HepG2 (cell line): ENCODE measurements around the gene ZNF33A. TPM values are rescaled to one million over a fixed set of nuclear protein-coding genes. Genes with fewer than 3 reads are reported as not detected.

Experiments
- ATAC-seq: fragments of 200-7000 bp; cut with Tn5 transposase; 3 replicates; pipeline ENCODE4 v1.9.1; 2020; ENCODE audit warnings: mild to moderate bottlenecking, moderate library complexity
- BruUV-seq: library from RNA; stranded (reverse); fragments of 400-500 nt; replicated peaks from 2 replicates; lab custom pipeline; 2021; lab: Mats Ljungman, UMichigan
- CTCF ChIA-PET: fragments of 300-600 bp; formaldehyde crosslinking; extraction: SDS; loops from one replicate; lab custom pipeline; 2021; ENCODE audit warnings: low total read pairs, inconsistent platforms, low intra/inter-chr PET ratio; lab: Yijun Ruan, JAX
- POLR2A ChIA-PET: fragments of 350-600 bp; sonication (Branson Sonifier 250); formaldehyde crosslinking; loops from one replicate; lab custom pipeline; 2020; ENCODE audit warnings: antibody characterized with exemption, inconsistent platforms; lab: Yijun Ruan, JAX
- DNase-seq: peaks from one replicate; pipeline ENCODE4 v3.0.0-alpha.2; 2015; ENCODE audit warnings: low spot score
- FAIRE-seq: peaks from 3 replicates; lab custom pipeline; 2011; peaks lifted over from hg19 to GRCh38; lab: Jason Lieb, UNC
- H2AFZ ChIP-seq: one replicate; pipeline ENCODE4 v1.6.1; 2011; ENCODE audit warnings: low read length, inconsistent platforms
- H3K27ac ChIP-seq: fragments of 300-600 bp; 3 replicates; pipeline ENCODE4 v1.8.0; 2011; ENCODE audit warnings: mixed run types, mild to moderate bottlenecking, mixed read lengths, low read length, inconsistent platforms; ENCODE audit not compliant: insufficient read depth; ENCODE audit errors: extremely low read length
- H3K27me3 ChIP-seq, 2 experiments: fragments of 200-600 bp in 1 of 2; 2 replicates in 1 of 2; 3 replicates in 1 of 2; pipeline versions ENCODE4 v1.6.0 to v1.8.0; 2011; ENCODE audit warnings: low read length in 2 of 2, mild to moderate bottlenecking in 2 of 2, moderate library complexity in 2 of 2, inconsistent platforms in 1 of 2; ENCODE audit not compliant: insufficient read depth in 2 of 2, control insufficient read depth in 1 of 2
- H3K36me3 ChIP-seq, 2 experiments: fragments of 200-600 bp in 1 of 2; replicated peaks in 1 of 2; 2 replicates in 1 of 2; 3 replicates in 1 of 2; pipeline versions ENCODE4 v1.5.1 to v1.8.0; 2011; ENCODE audit warnings: low read length in 2 of 2, inconsistent platforms in 1 of 2; ENCODE audit not compliant: insufficient read depth in 2 of 2, control insufficient read depth in 1 of 2
- H3K4me1 ChIP-seq: 2 replicates; pipeline ENCODE4 v1.5.1; 2012; ENCODE audit warnings: low read length, inconsistent platforms; ENCODE audit not compliant: insufficient read depth
- H3K4me2 ChIP-seq: 2 replicates; pipeline ENCODE4 v1.6.0; 2011; ENCODE audit warnings: low read depth, low read length, inconsistent platforms
- H3K4me3 ChIP-seq, 3 experiments: fragments of 200-600 bp in 1 of 3; sonication (generic), shearing (Covaris generic) in 1 of 3; replicated peaks in 1 of 3; 2 replicates each; pipeline ENCODE4 v1.5.1; 2011 to 2016; ENCODE audit warnings: low read length in 3 of 3, inconsistent platforms in 2 of 3, low read depth in 2 of 3, mild to moderate bottlenecking in 2 of 3, control low read depth in 1 of 3, mixed read lengths in 1 of 3; ENCODE audit not compliant: insufficient read depth in 1 of 3
- H3K79me2 ChIP-seq: one replicate; pipeline ENCODE4 v1.6.1; 2011; ENCODE audit warnings: low read length, inconsistent platforms; ENCODE audit not compliant: insufficient read depth
- H3K9ac ChIP-seq: 2 replicates; pipeline ENCODE4 v1.6.0; 2011; ENCODE audit warnings: mild to moderate bottlenecking, low read depth, low read length, inconsistent platforms; ENCODE audit not compliant: insufficient read depth
- H3K9me3 ChIP-seq: 2 replicates; pipeline ENCODE4 v1.5.1; 2012; ENCODE audit warnings: mild to moderate bottlenecking, low read length
- H4K20me1 ChIP-seq: 2 replicates; pipeline ENCODE4 v1.6.0; 2011; ENCODE audit warnings: inconsistent platforms, mild to moderate bottlenecking, low read length, moderate library complexity; ENCODE audit not compliant: insufficient read depth
- ATAD3A ChIP-seq: sonication (generic); formaldehyde crosslinking; IDR thresholded peaks from 2 replicates; pipeline ENCODE4 v1.4.0; 2020; ENCODE audit warnings: missing genetic modification reagents
- FOSL2 ChIP-seq: sonication (generic); formaldehyde crosslinking; IDR thresholded peaks from 2 replicates; pipeline ENCODE4 v1.4.0; 2020; ENCODE audit warnings: missing genetic modification reagents
- FOXK2 ChIP-seq: fragments of 450-650 bp; IDR thresholded peaks from 2 replicates; pipeline ENCODE4 v1.6.1; 2016
- HNRNPL ChIP-seq: fragments of 200-400 bp; formaldehyde crosslinking; IDR thresholded peaks from 2 replicates; pipeline ENCODE4 v1.6.1; 2017; ENCODE audit warnings: mild to moderate bottlenecking, low read depth, low read length
- IRF1 ChIP-seq: sonication (generic); formaldehyde crosslinking; IDR thresholded peaks from 2 replicates; pipeline ENCODE4 v1.4.0; 2020; ENCODE audit warnings: low read depth, mild to moderate bottlenecking, missing genetic modification reagents
- KAT8 ChIP-seq: IDR thresholded peaks from 2 replicates; pipeline ENCODE4 v1.6.1; 2016; ENCODE audit warnings: missing genetic modification reagents, missing compliant biosample characterization
- MAF1 ChIP-seq: sonication (generic); formaldehyde crosslinking; IDR thresholded peaks from 2 replicates; pipeline ENCODE4 v1.5.0; 2020; ENCODE audit warnings: missing genetic modification reagents, borderline replicate concordance
- MTF2 ChIP-seq: sonication (generic); formaldehyde crosslinking; IDR thresholded peaks from 2 replicates; pipeline ENCODE4 v1.5.0; 2020; ENCODE audit warnings: missing genetic modification reagents, borderline replicate concordance
- NFE2L1 ChIP-seq: sonication (generic); formaldehyde crosslinking; IDR thresholded peaks from 2 replicates; pipeline ENCODE4 v1.4.0; 2020; ENCODE audit warnings: missing genetic modification reagents, mild to moderate bottlenecking, borderline replicate concordance
- RERE ChIP-seq: IDR thresholded peaks from 2 replicates; pipeline ENCODE4 v1.6.1; 2016; ENCODE audit warnings: low read depth, missing genetic modification reagents, missing compliant biosample characterization
- RFX5 ChIP-seq: IDR thresholded peaks from 2 replicates; pipeline ENCODE4 v1.6.1; 2011; ENCODE audit warnings: low read depth, low read length, improper control_type of control experiment
- TBX2 ChIP-seq: sonication (generic); formaldehyde crosslinking; IDR thresholded peaks from 2 replicates; pipeline ENCODE4 v1.5.0; 2020; ENCODE audit warnings: missing genetic modification reagents, mild to moderate bottlenecking, borderline replicate concordance
- TFDP2 ChIP-seq: sonication (generic); formaldehyde crosslinking; IDR thresholded peaks from 2 replicates; pipeline ENCODE4 v1.4.0; 2020; ENCODE audit warnings: missing genetic modification reagents
- ZBTB39 ChIP-seq: sonication (generic); formaldehyde crosslinking; IDR thresholded peaks from 2 replicates; pipeline ENCODE4 v1.5.0; 2020; ENCODE audit warnings: missing genetic modification reagents
- ZNF121 ChIP-seq: sonication (generic); formaldehyde crosslinking; IDR thresholded peaks from 2 replicates; pipeline ENCODE4 v1.5.0; 2020; ENCODE audit warnings: mild to moderate bottlenecking, missing genetic modification reagents
- ZNF224 ChIP-seq: sonication (generic); formaldehyde crosslinking; IDR thresholded peaks from 2 replicates; pipeline ENCODE4 v1.5.0; 2020; ENCODE audit warnings: mild to moderate bottlenecking, missing genetic modification reagents
- ZNF326 ChIP-seq: sonication (generic); formaldehyde crosslinking; IDR thresholded peaks from 2 replicates; pipeline ENCODE4 v1.4.0; 2020; ENCODE audit warnings: missing genetic modification reagents, borderline replicate concordance
- ZNF563 ChIP-seq: sonication (generic); formaldehyde crosslinking; IDR thresholded peaks from 2 replicates; pipeline ENCODE4 v1.8.0; 2022; ENCODE audit warnings: mild to moderate bottlenecking, moderate library complexity, missing genetic modification reagents
- WGBS: methylation state at CpG from one replicate; pipeline ENCODE4 v1.1.6; 2017; ENCODE audit warnings: low lambda C conversion rate; 5-methylcytosine and 5-hydroxymethylcytosine counted together
- in situ Hi-C: cut with HindIII; loops from 2 replicates; pipeline ENCODE4 v1.10.0; 2017; ENCODE audit warnings: low pct_unique_long_range_greater_than_20kb; ENCODE audit not compliant: extremely low pct_ligation_motif_present
- intact Hi-C: fragments of 100-400 bp; cut with micrococcal nuclease; formaldehyde crosslinking; loops from one replicate; pipeline ENCODE4 v1.10.0; 2022; ENCODE audit not compliant: unreplicated experiment
- polyA plus RNA-seq, 8 experiments: library from polyadenylated mRNA; depleted of rRNA in 3 of 8; stranded (reverse) in 7 of 8; unstranded in 1 of 8; fragments of >200 nt; fragmentation: Illumina TruSeq in 4 of 8; extraction: Trizol in 4 of 8; gene quantifications; 2 replicates each; pipeline versions ENCODE4 v1.2.1 to v1.2.3, GENCODE V29; 2011 to 2016; ENCODE audit warnings: low read depth in 4 of 8, missing spikeins in 1 of 8, mixed read lengths in 1 of 8; ENCODE audit not compliant: insufficient read depth in 1 of 8
- total RNA-seq, 5 experiments: library from RNA; depleted of rRNA; stranded (reverse); fragments of >200 nt; fragmentation: Illumina TruSeq; extraction: Trizol; gene quantifications; 2 replicates each; pipeline ENCODE4 v1.2.3, GENCODE V29; 2016; ENCODE audit warnings: low read depth in 1 of 5

ZNF33A gene
- total and polyA plus RNA-seq, 2 of the 13 experiments (the other 11 are each of a cell fraction or from before 2014, with no cell fraction given): 13.1 to 22.5 TPM

- Histone ChIP-seq H3K27me3 (no peaks in the 10 kb centered on the region), H3K9ac (no peak overlapping the region), H3K9me3 (no peaks in the 10 kb centered on the region), H3K79me2 (no peaks in the 10 kb centered on the region), H3K36me3 (peaks cover 6 to 47% of the 10 kb centered on the region in 2 experiments; a peak in 4 of 5 replicates), H3K4me1 (no peaks in the 10 kb centered on the region), H3K27ac (no peak overlapping the region), H3K4me3 (no peak overlapping the region), H4K20me1 (no peaks in the 10 kb centered on the region), H3K4me2 (no peak overlapping the region), H2AFZ (no peak overlapping the region)
- FAIRE-seq (no peak), ATAC-seq (no peak), DNase-seq (no peak)
- ChIA-PET CTCF (no interaction called here), POLR2A (no interaction called here)
- in situ Hi-C loops: no loop called here
- no TSS peak for BruUV-seq
- 93% methylated on average over 3 of the region's 3 CpGs for WGBS
- intact Hi-C loops: no loop called here
- no peak for TF ChIP-seq ZNF326 (CRISPR knock-in tag)
- TF ChIP-seq FOXK2: no peak
- no peak for TF ChIP-seq NFE2L1 (CRISPR knock-in tag)
- TF ChIP-seq RFX5: no peak
- no peak for TF ChIP-seq TBX2 (CRISPR knock-in tag)
- no peak for TF ChIP-seq ZNF121 (CRISPR knock-in tag)
- no peak for TF ChIP-seq ZNF563 (CRISPR knock-in tag)
- no peak for TF ChIP-seq TFDP2
- no peak for TF ChIP-seq ATAD3A
- TF ChIP-seq MTF2 (CRISPR knock-in tag): no peak
- no peak for TF ChIP-seq MAF1 (CRISPR knock-in tag)
- TF ChIP-seq ZBTB39 (CRISPR knock-in tag): no peak
- no peak for TF ChIP-seq FOSL2 (CRISPR knock-in tag)
- no peak for TF ChIP-seq ZNF224
- no peak for TF ChIP-seq RERE (CRISPR knock-in tag)
- TF ChIP-seq HNRNPL: no peak
- no peak for TF ChIP-seq IRF1 (CRISPR knock-in tag)
- no peak for TF ChIP-seq KAT8
Observed at GRCh38 chr10:38025283-38025682, 14.8 kb downstream of the ZNF33A start.
